Esophagus muscularis mucosa (tissue), 4 donors: Measurements from ENCODE around the gene MAN1A2. TPM values are rescaled to one million over a fixed set of nuclear protein-coding genes. Genes with fewer than 3 reads are reported as not detected.

Experiments used
- DNase-seq: peaks from one replicate; pipeline ENCODE4 v3.0.0-alpha.2; 2017; ENCODE audit errors: extremely low spot score
- H3K27ac ChIP-seq, 4 donors: fragments of 200-600 bp; sonication (generic); replicated peaks in 1 of 4; 1 replicate in 3 of 4; 2 replicates in 1 of 4; pipeline ENCODE4 v1.5.1; 2016 to 2019; ENCODE audit warnings: mild to moderate bottlenecking in 1 of 4
- H3K27me3 ChIP-seq, 4 donors: fragments of 200-600 bp; sonication (generic); one replicate each; pipeline versions ENCODE4 v1.5.1 to v1.6.0; 2016 to 2019
- H3K36me3 ChIP-seq, 4 donors: fragments of 200-600 bp; sonication (generic); one replicate each; pipeline ENCODE4 v1.5.1; 2016 to 2019
- H3K4me1 ChIP-seq, 4 donors: fragments of 200-600 bp; sonication (generic); one replicate each; pipeline ENCODE4 v1.5.1; 2016 to 2019
- H3K4me3 ChIP-seq, 4 donors: fragments of 200-600 bp; sonication (generic); 1 replicate in 2 of 4; 2 replicates in 2 of 4; pipeline ENCODE4 v1.5.1; 2016 to 2019; ENCODE audit warnings: mild to moderate bottlenecking in 4 of 4, moderate library complexity in 1 of 4
- H3K9me3 ChIP-seq, 4 donors: fragments of 200-600 bp; sonication (generic); 1 replicate in 3 of 4; 2 replicates in 1 of 4; pipeline ENCODE4 v1.5.1; 2016 to 2019
- CTCF ChIP-seq, 3 experiments: fragments of 200-600 bp in 2 of 3; fragments of 450-650 bp in 1 of 3; sonication (generic) in 2 of 3; IDR thresholded peaks; one replicate each; pipeline ENCODE4 v1.5.1; 2017 to 2019; ENCODE audit warnings: antibody characterized with exemption in 3 of 3, mild to moderate bottlenecking in 2 of 3, moderate library complexity in 1 of 3
- EP300 ChIP-seq: sonication (generic); formaldehyde crosslinking; IDR thresholded peaks from one replicate; pipeline ENCODE4 v1.6.1; 2017; ENCODE audit warnings: antibody characterized with exemption
- POLR2A ChIP-seq: fragments of 450-650 bp; IDR thresholded peaks from one replicate; pipeline ENCODE4 v1.6.1; 2017; ENCODE audit warnings: antibody characterized with exemption, moderate library complexity, mild to moderate bottlenecking, low read depth
- POLR2AphosphoS5 ChIP-seq, 2 donors: sonication (generic); formaldehyde crosslinking; IDR thresholded peaks; one replicate each; pipeline ENCODE4 v1.6.1; 2017; ENCODE audit warnings: antibody characterized with exemption in 2 of 2
- WGBS: methylation state at CpG from one replicate; pipeline ENCODE4 v1.1.5; 2018; 5-methylcytosine and 5-hydroxymethylcytosine counted together
- intact Hi-C: fragments of 100-400 bp; cut with DNase I; formaldehyde crosslinking; loops from one replicate; pipeline ENCODE4 v1.15.1; 2023
- total RNA-seq, 4 donors: library from RNA; depleted of rRNA; stranded (reverse); fragments of >200 nt; gene quantifications; one replicate each; pipeline versions ENCODE4 v1.1.0 to v1.2.1, GENCODE V29; 2016

MAN1A2 gene
- total RNA-seq, 4 donors from 2014 or later: 45.4 to 51.7 (median 48.3) TPM

- intact Hi-C loops: no loop called here
- DNase-seq: no peak
- H3K9me3 ChIP-seq: no peaks in the 10 kb centered on the region
- H3K27ac ChIP-seq: no peak overlapping the region
- no peak overlapping the region for H3K4me3 ChIP-seq
- peaks cover 0 to 6% (median 0%) of the 10 kb centered on the region in 4 donors for H3K4me1 ChIP-seq
- H3K36me3 ChIP-seq: no peaks in the 10 kb centered on the region
- WGBS: 96% methylated on average over 4 of the region's 4 CpGs
- TF ChIP-seq EP300: no peak
- no peak for TF ChIP-seq POLR2A
- no peak for TF ChIP-seq CTCF (IDR thresholded peaks at IDR 0.05)
- no peak for TF ChIP-seq POLR2AphosphoS5 (IDR thresholded peaks at IDR 0.05)
- no peaks in the 10 kb centered on the region for H3K27me3 ChIP-seq
These were observed 211.2 kb downstream of the MAN1A2 start for GRCh38 chr1:117578466-117578865.

Other genes with a start within 250 kb of the MAN1A2 start
- gene TRIM45, start 245.7 kb upstream of the MAN1A2 start, total RNA-seq: 1 to 10 TPM; 1.4 to 5.4 (median 3.1) TPM
- not detected for gene VTCN1, start 156.5 kb upstream of the MAN1A2 start, total RNA-seq
- 1 to 10 TPM in 3 of 4 donors, under 1 TPM in 1; 0.92 to 6.8 (median 2.5) TPM for gene TENT5C, start 238.6 kb downstream of the MAN1A2 start, total RNA-seq